HL-60 (cell line): Measurements from ENCODE around the gene P2RY11.

Source experiments
- DNase-seq, 2 experiments: peaks; one replicate each; pipeline ENCODE4 v3.0.0-alpha.2; 2010 to 2020; ENCODE audit warnings: low read depth in 1 of 2, low spot score in 1 of 2
- H3K27ac ChIP-seq: fragments of 250-450 bp; sonication (Bioruptor Pico); replicated peaks from 2 replicates; pipeline ENCODE4 v1.5.1; 2020; ENCODE audit warnings: mild to moderate bottlenecking, moderate library complexity
- H3K27me3 ChIP-seq: fragments of 250-450 bp; sonication (Bioruptor Pico); 2 replicates; pipeline ENCODE4 v1.5.1; 2021; ENCODE audit warnings: mild to moderate bottlenecking, moderate library complexity; ENCODE audit not compliant: insufficient read depth, poor library complexity, severe bottlenecking
- H3K4me3 ChIP-seq: replicated peaks from 2 replicates; pipeline ENCODE4 v1.5.1; 2011; ENCODE audit warnings: mild to moderate bottlenecking, control low read depth, low read length; ENCODE audit not compliant: insufficient read depth
- CTCF ChIP-seq: IDR thresholded peaks from one replicate; pipeline ENCODE4 v1.5.1; 2011; ENCODE audit warnings: low read length, control low read depth, inconsistent platforms; ENCODE audit not compliant: insufficient read depth
- GABPA ChIP-seq: IDR thresholded peaks from 2 replicates; pipeline ENCODE4 v1.6.1; 2012; ENCODE audit warnings: low read depth
- POLR2AphosphoS5 ChIP-seq: IDR thresholded peaks from 2 replicates; pipeline ENCODE4 v1.6.1; 2012; ENCODE audit warnings: low read depth
- REST ChIP-seq: IDR thresholded peaks from 2 replicates; pipeline ENCODE4 v1.6.1; 2012; ENCODE audit warnings: low read depth; ENCODE audit not compliant: insufficient replicate concordance
- SPI1 ChIP-seq: IDR thresholded peaks from 2 replicates; pipeline ENCODE4 v1.6.1; 2012; ENCODE audit warnings: low read depth, mild to moderate bottlenecking, borderline replicate concordance

P2RY11 gene

GRCh38 chr19:10085641-10086590 is 25.6 kb upstream of the P2RY11 start, which contains the start of gene SHFL:
TSS of gene SHFL (plus strand) at chr19:10086317. CDS start at chr19:10086428, 111 bp downstream.
- no peaks in the 10 kb centered on the region for H3K27me3 ChIP-seq
- peak; percentile 21; the same call in 1 of the 2 replicates for TF ChIP-seq POLR2AphosphoS5
- TF ChIP-seq CTCF: no peak
- H3K27ac ChIP-seq: peak within 1 kb of the TSS; percentile 46
- H3K4me3 ChIP-seq: peak within 1 kb of the TSS; percentile 93
- DNase-seq: peak; percentile 56 to 82

GRCh38 chr19:10086591-10087192 is 24.8 kb upstream of the P2RY11 start:
- peak overlapping the region; percentile 46 for H3K27ac ChIP-seq
- no peaks in the 10 kb centered on the region for H3K27me3 ChIP-seq
- TF ChIP-seq CTCF (no peak), SPI1 (no peak), GABPA (no peak)
- H3K4me3 ChIP-seq: peak overlapping the region; percentile 93
- no peak for DNase-seq

GRCh38 chr19:10087296-10088061 is 24.0 kb upstream of the P2RY11 start:
- Histone ChIP-seq H3K4me3 (no peak overlapping the region), H3K27ac (no peak overlapping the region), H3K27me3 (no peaks in the 10 kb centered on the region)
- TF ChIP-seq SPI1 (no peak), REST (no peak), CTCF (no peak), GABPA (no peak), POLR2AphosphoS5 (no peak)
- DNase-seq: no peak

GRCh38 chr19:10088949-10089554 is 22.4 kb upstream of the P2RY11 start:
- TF ChIP-seq GABPA (no peak), REST (no peak), CTCF (no peak), POLR2AphosphoS5 (no peak), SPI1 (no peak)
- no peak for DNase-seq
- H3K27me3 ChIP-seq: no peaks in the 10 kb centered on the region
- no peak overlapping the region for H3K4me3 ChIP-seq
- H3K27ac ChIP-seq: no peak overlapping the region
